ENCODE results near the gene RABGAP1L.

RABGAP1L gene

DNA sequence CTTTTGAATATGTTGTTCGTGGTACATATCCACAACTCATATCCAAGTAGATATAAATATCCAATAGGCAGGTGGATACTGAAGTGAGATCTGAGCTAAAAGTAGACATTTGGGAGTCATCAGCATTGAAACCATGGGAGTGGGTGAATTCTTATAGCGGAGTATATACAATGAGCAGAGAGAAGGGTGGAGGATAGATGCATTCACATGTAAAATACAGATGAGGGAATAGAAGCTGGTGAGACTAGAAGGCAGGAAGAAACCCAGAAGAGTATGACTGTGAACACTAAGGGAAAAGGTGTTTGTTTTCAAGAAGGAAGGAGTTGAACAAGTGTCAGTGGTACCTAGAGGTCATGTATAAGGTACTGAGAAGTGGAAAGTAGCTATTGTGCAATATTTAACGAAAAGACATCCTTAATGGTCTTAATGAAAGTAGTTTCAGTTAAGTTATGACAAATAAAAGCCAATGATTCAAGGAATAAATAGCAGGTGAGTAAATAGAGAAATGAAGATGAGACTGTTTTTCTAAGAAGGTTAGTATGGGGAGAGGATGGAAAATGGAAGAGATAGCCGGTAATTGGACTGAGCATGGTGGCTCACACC, 658.8 kb downstream of the RABGAP1L start:
- in situ Hi-C loops (cut with MboI; ENCODE audit: low pct_unique_long_range_greater_than_20kb, low sequenced_read_pairs, unreplicated experiment), result no loop called here
- TF ChIP-seq, protein P1, sequence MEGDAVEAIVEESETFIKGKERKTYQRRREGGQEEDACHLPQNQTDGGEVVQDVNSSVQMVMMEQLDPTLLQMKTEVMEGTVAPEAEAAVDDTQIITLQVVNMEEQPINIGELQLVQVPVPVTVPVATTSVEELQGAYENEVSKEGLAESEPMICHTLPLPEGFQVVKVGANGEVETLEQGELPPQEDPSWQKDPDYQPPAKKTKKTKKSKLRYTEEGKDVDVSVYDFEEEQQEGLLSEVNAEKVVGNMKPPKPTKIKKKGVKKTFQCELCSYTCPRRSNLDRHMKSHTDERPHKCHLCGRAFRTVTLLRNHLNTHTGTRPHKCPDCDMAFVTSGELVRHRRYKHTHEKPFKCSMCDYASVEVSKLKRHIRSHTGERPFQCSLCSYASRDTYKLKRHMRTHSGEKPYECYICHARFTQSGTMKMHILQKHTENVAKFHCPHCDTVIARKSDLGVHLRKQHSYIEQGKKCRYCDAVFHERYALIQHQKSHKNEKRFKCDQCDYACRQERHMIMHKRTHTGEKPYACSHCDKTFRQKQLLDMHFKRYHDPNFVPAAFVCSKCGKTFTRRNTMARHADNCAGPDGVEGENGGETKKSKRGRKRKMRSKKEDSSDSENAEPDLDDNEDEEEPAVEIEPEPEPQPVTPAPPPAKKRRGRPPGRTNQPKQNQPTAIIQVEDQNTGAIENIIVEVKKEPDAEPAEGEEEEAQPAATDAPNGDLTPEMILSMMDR (IDR thresholded peaks at IDR 0.05; ENCODE audit: extremely low read depth, insufficient read depth, missing control alignments), result no peak
- DNase-seq (ENCODE audit: low spot score), result peak; percentile 17

DNA sequence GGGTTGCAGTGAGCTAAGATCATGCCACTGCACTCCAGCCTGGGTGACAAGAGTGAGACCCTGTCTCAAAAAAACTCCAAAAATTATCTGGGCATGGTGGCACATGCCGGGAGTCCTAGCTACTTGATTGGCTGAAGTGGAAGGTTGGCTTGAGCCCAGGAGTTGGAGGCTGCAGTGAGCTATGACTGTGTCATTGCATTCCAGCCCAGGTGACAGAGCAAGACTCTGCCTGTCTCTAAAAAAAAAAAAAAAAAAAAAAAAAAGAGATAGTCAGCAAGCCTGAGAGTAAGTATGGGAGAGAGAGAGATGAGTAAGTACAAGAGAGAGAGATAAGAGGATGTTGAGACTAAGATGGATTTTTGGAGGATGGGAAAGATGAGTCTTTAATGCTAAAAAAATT, 659.6 kb downstream of the RABGAP1L start:
- in situ Hi-C loops (cut with MboI; ENCODE audit: low pct_unique_long_range_greater_than_20kb, low sequenced_read_pairs, unreplicated experiment), result no loop called here
- DNase-seq (ENCODE audit: low spot score), result no peak
- TF ChIP-seq, protein P1 (IDR thresholded peaks at IDR 0.05; ENCODE audit: extremely low read depth, insufficient read depth, missing control alignments), result no peak

DNA sequence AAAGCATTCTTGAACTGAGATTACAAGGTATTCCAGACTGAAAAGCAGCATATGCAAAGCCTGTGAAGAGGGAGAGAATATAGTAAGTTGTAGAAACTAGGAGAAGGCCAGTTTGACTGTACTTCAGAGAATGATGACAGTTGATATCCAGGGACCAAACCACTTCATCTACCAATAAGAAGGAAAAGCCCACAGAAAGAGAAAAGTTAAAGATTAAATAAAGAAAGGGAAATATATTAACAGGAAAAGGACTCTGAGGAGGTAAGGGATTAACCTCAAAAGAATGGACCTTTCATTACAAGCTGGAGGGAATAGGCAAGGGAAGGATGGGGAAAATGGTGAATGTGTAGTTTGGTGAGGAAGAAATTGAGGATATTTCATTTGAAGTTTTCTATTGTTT, 660.3 kb downstream of the RABGAP1L start:
- in situ Hi-C loops (cut with MboI; ENCODE audit: low pct_unique_long_range_greater_than_20kb, low sequenced_read_pairs, unreplicated experiment), result no loop called here
- TF ChIP-seq, protein P1 (IDR thresholded peaks at IDR 0.05; ENCODE audit: extremely low read depth, insufficient read depth, missing control alignments), result no peak
- no peak for DNase-seq (ENCODE audit: low spot score)

- DNase-seq (ENCODE audit: low spot score), result no peak
- in situ Hi-C loops (cut with MboI; ENCODE audit: low pct_unique_long_range_greater_than_20kb, low sequenced_read_pairs, unreplicated experiment), result no loop called here
- TF ChIP-seq, protein P1 (IDR thresholded peaks at IDR 0.05; ENCODE audit: extremely low read depth, insufficient read depth, missing control alignments), result no peak
Observed at GRCh38 chr1:174825127-174825526, 665.8 kb downstream of the RABGAP1L start.

GRCh38 chr1:174825806-174826205, 666.5 kb downstream of the RABGAP1L start:
- TF ChIP-seq, protein P1 (IDR thresholded peaks at IDR 0.05; ENCODE audit: extremely low read depth, insufficient read depth, missing control alignments), result no peak
- DNase-seq (ENCODE audit: low spot score), result no peak
- in situ Hi-C loops (cut with MboI; ENCODE audit: low pct_unique_long_range_greater_than_20kb, low sequenced_read_pairs, unreplicated experiment), result no loop called here

GRCh38 chr1:174828264-174828663, 668.9 kb downstream of the RABGAP1L start:
- TF ChIP-seq, protein P1 (IDR thresholded peaks at IDR 0.05; ENCODE audit: extremely low read depth, insufficient read depth, missing control alignments), result no peak
- in situ Hi-C loops (cut with MboI; ENCODE audit: low pct_unique_long_range_greater_than_20kb, low sequenced_read_pairs, unreplicated experiment), result no loop called here

More at GRCh38 chr1:174828264-174828663, 668.9 kb downstream of the RABGAP1L start:
- DNase-seq (ENCODE audit: low spot score), result no peak
